HG02571 (cell line): Measurements from ENCODE around the gene SLC8B1.
"Not testable (repeated sequence)": the region's sequence is repeated elsewhere in the genome, so short reads cannot be mapped to it uniquely, and the experiment has no call there.

Experiments
- ATAC-seq: cut with Tn5 transposase; IDR thresholded peaks from one replicate; pipeline ENCODE4 v1.9.1; 2021; ENCODE audit warnings: mild to moderate bottlenecking, moderate library complexity; ENCODE audit not compliant: unreplicated experiment

Gene SLC8B1

GRCh38 chr12:113358381-113359132 is 23.6 kb upstream of the SLC8B1 start, which contains the start of gene PLBD2:
PLBD2 (plus strand) TSS chr12:113358587; CDS start chr12:113358601, 14 bp downstream.
- ATAC-seq = peak; percentile 90

GRCh38 chr12:113354192-113354591 is 19.3 kb upstream of the SLC8B1 start:
- not testable (repeated sequence) for ATAC-seq

- ATAC-seq = no peak
Measured at GRCh38 chr12:113351089-113351488, 16.2 kb upstream of the SLC8B1 start.

- no peak for ATAC-seq
Measured at GRCh38 chr12:113348849-113349536, 14.1 kb upstream of the SLC8B1 start.

- no peak for ATAC-seq
Measured at GRCh38 chr12:113347892-113348291, 13.0 kb upstream of the SLC8B1 start.

- ATAC-seq = no peak
Measured at GRCh38 chr12:113347107-113347506, 12.2 kb upstream of the SLC8B1 start.

- no peak for ATAC-seq
Measured at GRCh38 chr12:113346353-113346752, 11.4 kb upstream of the SLC8B1 start.

- ATAC-seq = no peak
Measured at GRCh38 chr12:113345318-113345717, 10.4 kb upstream of the SLC8B1 start.

- ATAC-seq = no peak
Measured at GRCh38 chr12:113341535-113341934, 6.6 kb upstream of the SLC8B1 start.

GRCh38 chr12:113340061-113340460 is 5.2 kb upstream of the SLC8B1 start:
- no peak for ATAC-seq

- ATAC-seq = no peak
Measured at GRCh38 chr12:113339540-113339939, 4.6 kb upstream of the SLC8B1 start.

GRCh38 chr12:113333877-113334785 is 778 bp downstream of the SLC8B1 start:
- peak; percentile 22 for ATAC-seq

- no peak for ATAC-seq
Measured at GRCh38 chr12:113333418-113333750, 1.5 kb downstream of the SLC8B1 start.

GRCh38 chr12:113332688-113333417 is 2.1 kb downstream of the SLC8B1 start:
- ATAC-seq = no peak

- no peak for ATAC-seq
Measured at GRCh38 chr12:113330505-113330904, 4.4 kb downstream of the SLC8B1 start.

GRCh38 chr12:113329791-113330417 is 5.0 kb downstream of the SLC8B1 start:
- no peak for ATAC-seq

- ATAC-seq = no peak
Measured at GRCh38 chr12:113329022-113329790, 5.7 kb downstream of the SLC8B1 start.

GRCh38 chr12:113328368-113328889 is 6.5 kb downstream of the SLC8B1 start:
- no peak for ATAC-seq

GRCh38 chr12:113326775-113327395 is 8.0 kb downstream of the SLC8B1 start:
- ATAC-seq = no peak
